GM11168 (cell line): Measurements from ENCODE around the gene SMYD3.

ENCODE experiments used
- in situ Hi-C: fragments of 300-500 bp; cut with MboI; formaldehyde crosslinking; loops from one replicate; pipeline ENCODE4 v1.12.0; 2022; ENCODE audit warnings: low sequenced_read_pairs; ENCODE audit not compliant: unreplicated experiment

SMYD3 gene

GRCh38 chr1:246160374-246160773, 346.7 kb downstream of the SMYD3 start:
- in situ Hi-C loops, result no loop called here

GRCh38 chr1:246159279-246160227, 347.5 kb downstream of the SMYD3 start:
- in situ Hi-C loops, result no loop called here

GRCh38 chr1:246158131-246158530, 348.9 kb downstream of the SMYD3 start:
- in situ Hi-C loops, result no loop called here

- in situ Hi-C loops, result no loop called here
These were observed 349.6 kb downstream of the SMYD3 start for GRCh38 chr1:246157516-246157915.

GRCh38 chr1:246156847-246157246, 350.2 kb downstream of the SMYD3 start:
- in situ Hi-C loops, result no loop called here

- in situ Hi-C loops, result no loop called here
These were observed 351.2 kb downstream of the SMYD3 start for GRCh38 chr1:246155923-246156322.

- in situ Hi-C loops, result no loop called here
These were observed 353.3 kb downstream of the SMYD3 start for GRCh38 chr1:246153796-246154212.

- in situ Hi-C loops, result no loop called here
These were observed 354.1 kb downstream of the SMYD3 start for GRCh38 chr1:246152986-246153431.

- in situ Hi-C loops, result no loop called here
These were observed 355.2 kb downstream of the SMYD3 start for GRCh38 chr1:246151796-246152434.

- in situ Hi-C loops, result no loop called here
These were observed 357.5 kb downstream of the SMYD3 start for GRCh38 chr1:246149543-246149942.

GRCh38 chr1:246147524-246148461, 359.3 kb downstream of the SMYD3 start:
- in situ Hi-C loops, result no loop called here

- in situ Hi-C loops, result no loop called here
These were observed 360.1 kb downstream of the SMYD3 start for GRCh38 chr1:246146804-246147523.

GRCh38 chr1:246145900-246146299, 361.2 kb downstream of the SMYD3 start:
- in situ Hi-C loops, result no loop called here

- in situ Hi-C loops, result no loop called here
These were observed 362.1 kb downstream of the SMYD3 start for GRCh38 chr1:246144931-246145330.

GRCh38 chr1:246142320-246142893, 364.7 kb downstream of the SMYD3 start:
- in situ Hi-C loops, result no loop called here

- in situ Hi-C loops, result no loop called here
These were observed 365.8 kb downstream of the SMYD3 start for GRCh38 chr1:246141306-246141705.

- in situ Hi-C loops, result no loop called here
These were observed 367.3 kb downstream of the SMYD3 start for GRCh38 chr1:246139745-246140182.

- in situ Hi-C loops, result no loop called here
These were observed 368.3 kb downstream of the SMYD3 start for GRCh38 chr1:246138781-246139180.

- in situ Hi-C loops, result no loop called here
These were observed 370.6 kb downstream of the SMYD3 start for GRCh38 chr1:246136477-246136876.
